ENCODE measurements around the gene GPSM1. TPM values are rescaled to one million over a fixed set of nuclear protein-coding genes. Genes with fewer than 3 reads are reported as not detected.

Gene GPSM1
- total and polyA plus RNA-seq, 9 donors: 22.8 to 36.0 (median 27.1) TPM

DNA sequence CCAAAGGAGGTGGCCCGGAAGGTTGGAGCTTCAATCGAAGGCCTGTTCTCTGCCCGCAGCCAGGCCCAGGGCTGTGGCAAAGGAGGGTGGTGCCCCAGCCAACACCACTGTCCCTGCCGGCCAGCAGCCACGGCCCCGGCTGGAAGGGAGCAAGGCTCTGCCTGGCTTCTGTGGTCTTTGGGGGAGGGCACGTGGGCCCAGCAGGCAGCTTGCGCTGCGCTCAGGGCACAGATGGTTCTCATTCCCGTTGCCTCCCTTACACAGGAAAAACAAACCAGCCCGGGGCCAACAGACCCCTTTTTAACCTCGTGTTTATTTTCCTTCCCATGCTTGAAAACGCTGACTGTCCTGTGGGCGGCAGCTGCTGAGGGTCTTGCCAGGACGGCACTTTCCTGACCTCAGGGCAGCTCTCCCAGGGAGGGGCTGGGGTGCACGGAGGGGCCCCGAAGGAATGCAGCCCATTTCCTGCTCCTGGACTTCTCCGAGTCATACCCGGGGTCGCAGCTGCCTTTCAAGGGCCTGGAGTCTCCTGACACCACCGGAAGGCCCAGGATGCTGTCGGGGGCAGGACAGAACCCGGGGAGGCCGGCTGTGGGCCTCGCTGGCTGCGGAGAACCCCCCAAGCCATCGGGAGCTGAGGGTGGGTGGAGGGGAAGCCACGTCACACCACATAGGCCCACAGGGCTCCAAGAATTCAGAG, 1.1 kb upstream of the GPSM1 start:
- Histone ChIP-seq H3K9me3 (replicated peaks; ENCODE audit: control insufficient read depth, low read depth, low read length) (no peaks in the 10 kb centered on the region), H3K4me1 (ENCODE audit: control insufficient read depth, insufficient read depth, low read length) (peaks cover 61% of the 10 kb centered on the region), H3K36me3 (ENCODE audit: control insufficient read depth, insufficient read depth, low read length) (peaks cover 5% of the 10 kb centered on the region), H3K27me3 (ENCODE audit: control insufficient read depth, insufficient read depth, low read length) (no peaks in the 10 kb centered on the region), H3K27ac (ENCODE audit: low read length) (peak overlapping the region; percentile 86), H3K4me3 (ENCODE audit: low read length) (no peak overlapping the region)
- peak; percentile 63 for DNase-seq
- WGBS (ENCODE audit: insufficient coverage): 15% methylated on average over 15 of the region's 28 CpGs

DNA sequence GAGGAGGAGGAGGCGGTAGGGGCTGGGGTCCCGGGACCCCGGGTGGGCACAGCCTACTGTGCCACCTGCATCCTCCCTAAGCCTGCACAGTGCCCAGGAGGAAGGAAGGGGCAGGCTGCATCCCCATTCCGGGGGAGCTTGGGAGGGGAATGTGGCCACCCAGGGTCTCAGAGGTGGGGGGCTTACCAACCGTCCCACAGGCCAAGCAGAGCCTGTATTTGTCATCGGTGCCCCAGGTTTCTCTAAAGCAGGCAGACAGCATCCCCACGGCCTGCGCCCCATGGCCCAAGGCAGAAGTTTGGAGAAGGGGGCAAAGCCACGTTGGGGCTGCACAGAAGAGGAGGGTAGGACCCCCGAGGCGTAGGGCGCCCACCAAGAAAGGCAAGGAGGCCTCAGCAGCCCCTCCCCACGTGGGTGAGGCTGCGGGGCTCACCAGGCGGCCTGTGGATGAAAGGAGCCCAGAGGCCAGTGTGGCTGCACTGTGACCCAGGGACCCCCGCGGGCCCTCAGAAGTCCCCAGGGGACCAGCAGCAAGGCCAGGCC, 507 bp upstream of the GPSM1 start:
- Histone ChIP-seq H3K4me3 (ENCODE audit: low read length) (peak overlapping the region; percentile 28), H3K9me3 (replicated peaks; ENCODE audit: control insufficient read depth, low read depth, low read length) (no peaks in the 10 kb centered on the region), H3K36me3 (ENCODE audit: control insufficient read depth, insufficient read depth, low read length) (peaks cover 5% of the 10 kb centered on the region), H3K27ac (ENCODE audit: low read length) (peak overlapping the region; percentile 86), H3K27me3 (ENCODE audit: control insufficient read depth, insufficient read depth, low read length) (no peaks in the 10 kb centered on the region), H3K4me1 (ENCODE audit: control insufficient read depth, insufficient read depth, low read length) (peaks cover 61% of the 10 kb centered on the region)
- 22% methylated on average over 17 of the region's 17 CpGs for WGBS (ENCODE audit: insufficient coverage)
- no peak for DNase-seq

DNA sequence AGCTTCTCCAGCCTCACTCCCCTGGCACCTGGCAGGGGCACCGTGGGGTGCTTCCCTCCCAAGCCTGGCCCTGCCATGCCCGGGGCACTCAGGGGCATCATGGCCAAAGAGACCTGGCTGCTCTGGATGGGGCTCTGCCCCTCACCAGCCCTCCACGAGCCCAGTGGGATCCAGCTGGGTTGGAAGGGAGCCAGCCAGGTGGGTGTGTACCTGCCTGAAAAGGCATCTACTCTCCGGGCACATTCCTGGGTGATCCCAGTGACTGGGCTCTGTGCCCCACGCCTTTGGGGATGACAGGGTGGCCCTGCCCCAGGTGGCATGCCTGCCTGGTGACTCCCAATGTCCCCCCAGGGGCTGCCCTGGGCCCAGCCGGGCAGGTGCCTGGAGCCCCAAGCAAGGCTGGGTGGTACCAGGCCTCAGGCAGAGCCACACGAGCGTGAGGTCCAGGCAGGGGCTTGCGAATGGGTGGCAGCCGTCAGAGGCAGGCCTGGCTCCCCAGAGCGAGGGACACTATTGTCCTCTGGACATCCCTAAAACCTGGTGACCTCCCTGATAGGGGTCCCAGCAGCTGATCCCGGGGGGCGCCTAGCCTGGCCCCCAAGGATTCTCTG, 777 bp downstream of the GPSM1 start:
- H3K4me1 ChIP-seq (ENCODE audit: control insufficient read depth, insufficient read depth, low read length): peaks cover 58% of the 10 kb centered on the region
- H3K27me3 ChIP-seq (ENCODE audit: control insufficient read depth, insufficient read depth, low read length): no peaks in the 10 kb centered on the region
- DNase-seq: no peak
- peaks cover 12% of the 10 kb centered on the region for H3K36me3 ChIP-seq (ENCODE audit: control insufficient read depth, insufficient read depth, low read length)
- peak overlapping the region; percentile 61 for H3K4me3 ChIP-seq (ENCODE audit: low read length)
- WGBS (ENCODE audit: insufficient coverage): 9% methylated on average over 12 of the region's 13 CpGs
- peak overlapping the region; percentile 87 for H3K27ac ChIP-seq (ENCODE audit: low read length)
- no peaks in the 10 kb centered on the region for H3K9me3 ChIP-seq (replicated peaks; ENCODE audit: control insufficient read depth, low read depth, low read length)

DNA sequence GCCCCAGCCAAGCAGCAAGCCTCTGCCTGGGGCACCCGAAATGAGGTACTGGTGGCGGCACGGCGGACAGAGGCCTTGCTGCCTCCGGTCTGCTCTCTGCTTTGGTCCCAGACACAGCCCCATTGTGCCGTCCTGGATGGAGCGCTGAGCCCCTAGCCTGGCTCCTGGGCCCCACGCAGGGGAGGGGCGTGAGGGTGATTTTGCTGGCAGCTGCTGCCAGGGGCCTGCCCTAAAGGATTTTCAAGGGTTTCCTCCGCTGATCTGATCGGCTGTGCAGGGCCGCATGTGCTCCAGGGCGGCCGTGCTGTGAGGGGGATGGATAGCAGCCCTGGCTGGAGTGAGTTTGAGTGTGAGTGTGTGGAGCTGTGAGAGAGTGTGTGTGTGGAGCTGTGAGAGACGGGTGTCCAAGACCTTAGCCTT, 1.3 kb downstream of the GPSM1 start:
- Histone ChIP-seq H3K9me3 (replicated peaks; ENCODE audit: control insufficient read depth, low read depth, low read length) (no peaks in the 10 kb centered on the region), H3K27ac (ENCODE audit: low read length) (peak overlapping the region; percentile 87), H3K36me3 (ENCODE audit: control insufficient read depth, insufficient read depth, low read length) (peaks cover 15% of the 10 kb centered on the region), H3K4me3 (ENCODE audit: low read length) (peak overlapping the region; percentile 61), H3K4me1 (ENCODE audit: control insufficient read depth, insufficient read depth, low read length) (peaks cover 53% of the 10 kb centered on the region), H3K27me3 (ENCODE audit: control insufficient read depth, insufficient read depth, low read length) (no peaks in the 10 kb centered on the region)
- WGBS (ENCODE audit: insufficient coverage): 9% methylated on average over 14 of the region's 15 CpGs
- peak; percentile 78 for DNase-seq

DNA sequence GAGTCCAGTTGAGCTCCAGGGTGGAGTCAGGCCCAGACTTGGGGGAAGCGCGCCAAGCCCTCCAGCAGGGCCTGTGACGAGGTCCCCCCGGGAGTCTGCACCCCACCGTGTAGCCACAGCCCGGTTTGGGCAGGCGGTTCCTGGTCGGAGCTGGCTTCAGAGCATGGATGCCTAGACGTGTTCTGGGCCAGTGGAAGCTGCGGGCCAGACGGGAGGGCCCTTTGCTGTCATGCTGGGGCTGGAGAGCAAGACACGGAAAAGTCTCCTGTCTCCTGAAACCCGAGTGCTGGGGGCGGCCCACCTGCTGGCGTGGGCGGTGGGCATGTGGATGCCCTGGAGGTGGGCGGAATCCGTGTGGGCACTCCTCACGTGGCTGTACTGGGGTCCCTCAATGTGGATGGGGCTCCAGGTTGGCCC, 1.9 kb downstream of the GPSM1 start:
- Histone ChIP-seq H3K4me1 (ENCODE audit: control insufficient read depth, insufficient read depth, low read length) (peaks cover 49% of the 10 kb centered on the region), H3K9me3 (replicated peaks; ENCODE audit: control insufficient read depth, low read depth, low read length) (no peaks in the 10 kb centered on the region), H3K36me3 (ENCODE audit: control insufficient read depth, insufficient read depth, low read length) (peaks cover 19% of the 10 kb centered on the region), H3K4me3 (ENCODE audit: low read length) (peak overlapping the region; percentile 61), H3K27ac (ENCODE audit: low read length) (peak overlapping the region; percentile 87), H3K27me3 (ENCODE audit: control insufficient read depth, insufficient read depth, low read length) (no peaks in the 10 kb centered on the region)
- DNase-seq: no peak
- 30% methylated on average over 19 of the region's 19 CpGs for WGBS (ENCODE audit: insufficient coverage)

DNA sequence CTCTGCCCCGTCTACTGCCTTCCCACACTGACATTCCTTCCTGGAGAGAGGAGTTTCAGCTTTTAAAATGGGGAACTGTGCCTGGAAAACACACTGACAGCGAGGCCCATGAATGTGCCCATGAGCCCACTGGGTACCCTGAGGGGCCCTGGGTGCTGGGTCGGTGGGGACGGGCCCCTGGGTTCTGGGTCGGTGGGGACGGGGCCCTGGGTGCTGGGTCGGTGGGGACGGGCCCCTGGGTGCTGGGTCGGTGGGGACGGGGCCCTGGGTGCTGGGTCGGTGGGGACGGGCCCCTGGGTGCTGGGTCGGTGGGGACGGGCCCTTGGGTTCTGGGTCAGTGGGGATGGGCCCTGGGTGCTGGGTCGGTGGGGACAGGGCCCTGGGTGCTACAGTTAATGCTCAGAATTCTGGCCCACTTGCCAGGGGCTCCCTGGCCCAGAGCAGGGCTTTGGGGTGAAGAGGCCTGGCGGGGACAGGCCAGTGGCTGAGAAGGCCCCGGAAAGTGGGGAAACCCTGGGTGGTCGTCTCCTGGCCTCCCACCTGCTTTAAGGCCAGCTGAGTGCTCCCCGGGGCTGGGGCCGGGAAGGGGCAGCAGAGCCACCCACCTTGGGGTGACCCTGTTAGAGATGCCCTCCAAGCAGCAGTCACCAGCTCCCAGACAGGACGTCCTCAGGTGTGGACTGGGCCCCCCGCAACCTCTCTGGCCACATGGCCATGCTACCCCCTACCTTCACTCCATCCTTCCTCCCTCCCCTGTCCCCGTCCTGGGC, 2.5 kb downstream of the GPSM1 start:
- Histone ChIP-seq H3K4me3 (ENCODE audit: low read length) (peak overlapping the region; percentile 61), H3K4me1 (ENCODE audit: control insufficient read depth, insufficient read depth, low read length) (peaks cover 47% of the 10 kb centered on the region), H3K27me3 (ENCODE audit: control insufficient read depth, insufficient read depth, low read length) (no peaks in the 10 kb centered on the region), H3K36me3 (ENCODE audit: control insufficient read depth, insufficient read depth, low read length) (peaks cover 24% of the 10 kb centered on the region), H3K9me3 (replicated peaks; ENCODE audit: control insufficient read depth, low read depth, low read length) (no peaks in the 10 kb centered on the region), H3K27ac (ENCODE audit: low read length) (peak overlapping the region; percentile 87)
- 76% methylated on average over 22 of the region's 23 CpGs for WGBS (ENCODE audit: insufficient coverage)
- no peak for DNase-seq

DNA sequence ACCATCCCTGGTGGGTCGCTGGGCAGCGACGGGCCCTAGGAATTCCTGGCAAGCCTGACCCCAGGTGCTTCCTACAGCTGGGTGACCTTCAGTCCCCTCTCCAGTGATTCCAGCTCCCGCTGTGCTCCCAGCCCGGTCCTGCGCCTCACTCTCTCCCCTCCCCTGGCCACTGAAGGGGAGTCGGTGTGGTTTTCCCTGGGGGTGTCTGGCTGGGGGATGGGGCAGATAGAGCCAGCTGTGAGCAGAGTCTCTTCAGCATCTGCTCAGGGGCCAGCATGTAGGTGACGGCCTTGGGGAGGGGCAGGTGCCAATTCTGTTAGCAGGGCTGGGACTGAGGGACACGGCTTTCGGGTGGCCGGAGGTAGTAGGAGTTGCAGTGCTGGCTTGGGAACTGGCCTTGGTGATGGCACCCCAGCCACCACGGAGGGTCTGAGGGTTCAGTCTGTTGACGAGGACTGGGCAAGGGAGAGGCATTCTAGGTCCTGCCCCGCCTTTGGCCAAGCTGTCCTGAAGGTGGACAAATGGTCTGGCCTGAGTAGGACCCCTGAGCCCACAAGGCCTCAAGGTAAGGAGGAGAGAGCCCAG, 3.2 kb downstream of the GPSM1 start:
- no peak for DNase-seq
- Histone ChIP-seq H3K9me3 (replicated peaks; ENCODE audit: control insufficient read depth, low read depth, low read length) (no peaks in the 10 kb centered on the region), H3K27ac (ENCODE audit: low read length) (no peak overlapping the region), H3K36me3 (ENCODE audit: control insufficient read depth, insufficient read depth, low read length) (peaks cover 31% of the 10 kb centered on the region), H3K27me3 (ENCODE audit: control insufficient read depth, insufficient read depth, low read length) (no peaks in the 10 kb centered on the region), H3K4me3 (ENCODE audit: low read length) (no peak overlapping the region), H3K4me1 (ENCODE audit: control insufficient read depth, insufficient read depth, low read length) (peaks cover 49% of the 10 kb centered on the region)
- 79% methylated on average over 9 of the region's 14 CpGs for WGBS (ENCODE audit: insufficient coverage)

DNA sequence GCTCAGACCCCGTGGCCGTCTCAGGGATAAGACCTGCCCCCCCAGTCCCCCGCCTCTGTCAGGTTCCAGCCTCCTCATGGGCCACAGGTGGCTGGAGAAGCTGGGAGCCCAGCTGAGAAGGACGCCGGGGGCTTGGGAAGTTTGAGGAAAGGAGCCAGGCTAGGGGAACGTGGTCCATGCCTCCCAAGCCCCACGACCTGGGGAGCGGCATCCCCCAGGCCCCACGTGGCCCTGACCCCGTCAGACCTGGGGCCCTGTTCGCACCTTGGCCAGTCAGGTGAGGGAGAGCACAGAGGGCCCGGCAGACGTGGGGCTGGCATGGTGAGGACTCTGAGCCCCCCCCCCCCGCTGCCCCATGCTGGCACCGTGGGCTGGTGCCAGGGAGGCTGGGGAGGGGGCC, 3.7 kb downstream of the GPSM1 start:
- Histone ChIP-seq H3K4me3 (ENCODE audit: low read length) (no peak overlapping the region), H3K27ac (ENCODE audit: low read length) (no peak overlapping the region), H3K4me1 (ENCODE audit: control insufficient read depth, insufficient read depth, low read length) (peaks cover 45% of the 10 kb centered on the region), H3K27me3 (ENCODE audit: control insufficient read depth, insufficient read depth, low read length) (no peaks in the 10 kb centered on the region), H3K9me3 (replicated peaks; ENCODE audit: control insufficient read depth, low read depth, low read length) (no peaks in the 10 kb centered on the region), H3K36me3 (ENCODE audit: control insufficient read depth, insufficient read depth, low read length) (peaks cover 36% of the 10 kb centered on the region)
- 82% methylated on average over 12 of the region's 15 CpGs for WGBS (ENCODE audit: insufficient coverage)
- no peak for DNase-seq

DNA sequence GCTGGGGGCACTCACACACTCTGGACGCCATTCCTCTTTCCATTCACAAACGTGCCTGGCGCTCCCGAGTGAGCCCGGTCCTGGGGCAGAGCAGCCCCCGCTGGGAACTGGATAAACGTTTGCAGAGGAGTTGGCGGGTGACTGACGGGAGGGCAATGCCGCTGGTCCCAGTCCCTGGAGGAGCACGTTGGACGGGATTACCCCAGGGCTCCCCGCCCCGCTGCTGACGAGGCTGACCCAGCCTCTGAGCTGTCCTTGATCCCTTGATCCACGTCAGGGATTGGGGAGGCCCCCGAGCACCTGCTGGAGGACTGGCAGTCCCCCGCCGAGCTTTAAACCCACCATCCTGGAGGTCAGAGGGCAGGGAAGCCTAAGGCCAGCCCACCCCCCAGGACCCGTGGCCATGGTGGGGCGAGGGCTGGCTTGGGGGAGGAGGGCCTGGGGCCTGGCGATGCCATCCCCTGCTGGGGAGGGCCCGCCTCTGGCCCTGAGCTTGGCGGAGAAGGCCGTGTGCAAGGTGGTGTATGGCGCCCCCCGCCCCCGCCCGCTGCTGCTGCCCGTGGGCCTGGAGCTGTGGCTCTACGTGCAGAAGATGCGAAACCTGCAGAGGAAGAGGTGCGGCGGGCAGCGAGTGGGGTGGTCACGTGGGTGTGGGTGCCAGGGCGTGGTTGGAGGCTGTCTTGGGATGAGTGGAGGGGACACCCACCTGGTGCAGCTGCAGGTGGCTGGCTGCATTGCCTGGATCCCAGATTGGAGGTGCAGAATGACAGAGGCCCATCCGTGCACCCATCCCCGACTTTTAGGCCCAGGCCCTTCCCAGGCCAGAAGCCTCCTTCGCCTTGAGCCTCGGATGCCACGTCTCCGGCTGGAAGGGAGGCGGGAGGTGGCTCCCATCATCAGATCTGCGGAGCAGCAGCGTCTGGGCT, 4.5 kb downstream of the GPSM1 start:
- Histone ChIP-seq H3K36me3 (ENCODE audit: control insufficient read depth, insufficient read depth, low read length) (peaks cover 44% of the 10 kb centered on the region), H3K9me3 (replicated peaks; ENCODE audit: control insufficient read depth, low read depth, low read length) (no peaks in the 10 kb centered on the region), H3K4me3 (ENCODE audit: low read length) (no peak overlapping the region), H3K27ac (ENCODE audit: low read length) (no peak overlapping the region), H3K4me1 (ENCODE audit: control insufficient read depth, insufficient read depth, low read length) (peaks cover 37% of the 10 kb centered on the region), H3K27me3 (ENCODE audit: control insufficient read depth, insufficient read depth, low read length) (no peaks in the 10 kb centered on the region)
- WGBS (ENCODE audit: insufficient coverage): 79% methylated on average over 32 of the region's 46 CpGs
- DNase-seq: no peak
